Erythroblast (primary cell): ENCODE measurements around the gene SLC4A3.

Experiments used
- GATA1 ChIP-seq: IDR thresholded peaks from 2 replicates; pipeline ENCODE4 v1.6.1; 2011; ENCODE audit warnings: low read depth, mild to moderate bottlenecking, control low read depth, low read length, moderate library complexity
- POLR2A ChIP-seq: IDR thresholded peaks from 2 replicates; pipeline ENCODE4 v1.6.1; 2011; ENCODE audit warnings: mild to moderate bottlenecking, low read length

DNA sequence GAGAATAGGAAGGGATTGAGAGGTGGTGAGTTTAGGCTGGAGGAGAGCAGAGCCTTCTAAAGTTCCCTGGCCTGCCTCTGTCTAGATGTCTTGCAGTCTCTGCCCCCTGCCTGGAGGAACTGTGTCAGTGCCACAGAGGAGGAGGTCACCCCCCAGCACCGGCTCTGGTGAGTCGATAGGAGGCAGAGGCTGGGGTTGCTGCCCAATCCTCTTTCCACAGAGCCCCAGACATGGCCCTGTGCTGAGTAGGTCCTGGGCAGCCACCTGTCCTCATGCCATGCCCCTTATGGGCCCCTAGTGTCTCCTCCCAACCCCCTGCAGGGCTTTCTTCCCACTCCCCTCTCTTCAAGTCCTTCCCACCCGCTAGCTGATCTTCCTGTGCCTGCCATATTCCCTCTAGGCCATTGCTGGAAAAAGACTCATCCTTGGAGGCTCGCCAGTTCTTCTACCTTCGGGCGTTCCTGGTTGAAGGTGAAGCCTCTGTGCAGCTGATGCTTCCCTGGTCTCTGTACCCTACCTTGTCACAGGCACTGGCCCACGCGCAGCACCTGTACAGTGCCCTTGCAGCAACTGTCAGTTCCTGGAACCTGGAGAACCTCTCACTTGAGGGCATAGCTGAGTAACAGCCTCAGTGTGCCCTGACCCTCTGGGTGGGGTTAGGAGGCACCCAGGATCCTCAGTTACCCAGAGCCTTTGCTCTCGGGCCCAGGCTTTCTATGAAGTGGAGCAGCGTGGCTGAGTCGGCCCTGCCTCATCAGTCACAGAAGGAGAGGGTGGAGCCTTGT lies 13.2 kb upstream of the SLC4A3 start:
- TF ChIP-seq POLR2A (no peak), GATA1 (no peak)
